ENCODE data around the gene ARID4B.

The ARID4B gene

GRCh38 chr1:235199441-235199840 lies 128.5 kb downstream of the ARID4B start:
- no peak overlapping the region for H3K4me3 ChIP-seq (ENCODE audit: low read depth, low read length)
- no peak for DNase-seq (ENCODE audit: low read depth)
- TF ChIP-seq MYC (IDR thresholded peaks at IDR 0.05; ENCODE audit: low read depth, low read length) (no peak), POLR2A (IDR thresholded peaks at IDR 0.05; ENCODE audit: extremely low read depth, insufficient read length) (no peak), MAX (IDR thresholded peaks at IDR 0.05; ENCODE audit: low read depth, low read length) (no peak), CTCF (IDR thresholded peaks at IDR 0.05; ENCODE audit: low read depth, low read length) (no peak)

GRCh38 chr1:235190431-235190830 lies 137.5 kb downstream of the ARID4B start:
- no peak for DNase-seq (ENCODE audit: low read depth)
- TF ChIP-seq CTCF (IDR thresholded peaks at IDR 0.05; ENCODE audit: low read depth, low read length) (no peak), MYC (IDR thresholded peaks at IDR 0.05; ENCODE audit: low read depth, low read length) (no peak), POLR2A (IDR thresholded peaks at IDR 0.05; ENCODE audit: extremely low read depth, insufficient read length) (no peak), MAX (IDR thresholded peaks at IDR 0.05; ENCODE audit: low read depth, low read length) (no peak)
- H3K4me3 ChIP-seq (ENCODE audit: low read depth, low read length), result no peak overlapping the region

- H3K4me3 ChIP-seq (ENCODE audit: low read depth, low read length), result no peak overlapping the region
- TF ChIP-seq MYC (IDR thresholded peaks at IDR 0.05; ENCODE audit: low read depth, low read length) (no peak), POLR2A (IDR thresholded peaks at IDR 0.05; ENCODE audit: extremely low read depth, insufficient read length) (no peak), CTCF (IDR thresholded peaks at IDR 0.05; ENCODE audit: low read depth, low read length) (no peak), MAX (IDR thresholded peaks at IDR 0.05; ENCODE audit: low read depth, low read length) (no peak)
- DNase-seq (ENCODE audit: low read depth), result no peak
These were observed 140.7 kb downstream of the ARID4B start for GRCh38 chr1:235187316-235187715.

GRCh38 chr1:235181561-235182245 lies 146.3 kb downstream of the ARID4B start:
- H3K4me3 ChIP-seq (ENCODE audit: low read depth, low read length), result no peak overlapping the region
- TF ChIP-seq CTCF (IDR thresholded peaks at IDR 0.05; ENCODE audit: low read depth, low read length) (no peak), MYC (IDR thresholded peaks at IDR 0.05; ENCODE audit: low read depth, low read length) (no peak), POLR2A (IDR thresholded peaks at IDR 0.05; ENCODE audit: extremely low read depth, insufficient read length) (no peak), MAX (IDR thresholded peaks at IDR 0.05; ENCODE audit: low read depth, low read length) (no peak)
- DNase-seq (ENCODE audit: low read depth), result no peak

- no peak overlapping the region for H3K4me3 ChIP-seq (ENCODE audit: low read depth, low read length)
- TF ChIP-seq POLR2A (IDR thresholded peaks at IDR 0.05; ENCODE audit: extremely low read depth, insufficient read length) (no peak), MAX (IDR thresholded peaks at IDR 0.05; ENCODE audit: low read depth, low read length) (no peak), CTCF (IDR thresholded peaks at IDR 0.05; ENCODE audit: low read depth, low read length) (no peak), MYC (IDR thresholded peaks at IDR 0.05; ENCODE audit: low read depth, low read length) (no peak)
- DNase-seq (ENCODE audit: low read depth), result no peak
These were observed 147.0 kb downstream of the ARID4B start for GRCh38 chr1:235180916-235181460.
